Liver (tissue), 9 donors: ENCODE results near the gene ANKRD28. TPM values are rescaled to one million over a fixed set of nuclear protein-coding genes. Genes with fewer than 3 reads are reported as not detected.

Experiments used
- DNase-seq: peaks from one replicate; pipeline ENCODE4 v3.0.0-alpha.2; 2017; ENCODE audit warnings: low spot score
- H3K27ac ChIP-seq, 2 donors: one replicate each; pipeline ENCODE4 v1.7.0; 2013; ENCODE audit warnings: inconsistent platforms in 2 of 2, low read length in 2 of 2, control low read depth in 1 of 2, low read depth in 1 of 2, mild to moderate bottlenecking in 1 of 2
- H3K27me3 ChIP-seq, 4 donors: one replicate each; pipeline versions ENCODE4 v1.6.1 to v1.7.0; 2013; ENCODE audit warnings: low read length in 3 of 4, inconsistent platforms in 1 of 4, mild to moderate bottlenecking in 1 of 4, moderate library complexity in 1 of 4; ENCODE audit not compliant: control insufficient read depth in 4 of 4, insufficient read depth in 4 of 4
- H3K36me3 ChIP-seq, 4 donors: one replicate each; pipeline versions ENCODE4 v1.6.1 to v1.7.0; 2013; ENCODE audit warnings: low read length in 3 of 4, mild to moderate bottlenecking in 3 of 4, low read depth in 1 of 4, moderate library complexity in 1 of 4; ENCODE audit not compliant: control insufficient read depth in 4 of 4, insufficient read depth in 3 of 4
- H3K4me1 ChIP-seq, 4 donors: one replicate each; pipeline versions ENCODE4 v1.6.1 to v1.7.0; 2013; ENCODE audit warnings: low read length in 3 of 4, mild to moderate bottlenecking in 3 of 4, moderate library complexity in 1 of 4; ENCODE audit not compliant: control insufficient read depth in 4 of 4, insufficient read depth in 4 of 4
- H3K4me3 ChIP-seq, 3 donors: one replicate each; pipeline versions ENCODE4 v1.6.1 to v1.7.0; 2013; ENCODE audit warnings: low read length in 3 of 3, control low read depth in 1 of 3, low read depth in 1 of 3, mild to moderate bottlenecking in 1 of 3
- H3K9ac ChIP-seq, 2 donors: one replicate each; pipeline ENCODE4 v1.7.0; 2013; ENCODE audit warnings: low read length in 2 of 2, mild to moderate bottlenecking in 2 of 2, moderate library complexity in 2 of 2, control low read depth in 1 of 2, low read depth in 1 of 2
- H3K9me3 ChIP-seq, 4 donors: one replicate each; pipeline versions ENCODE4 v1.6.1 to v1.7.0; 2013; ENCODE audit warnings: low read length in 3 of 4; ENCODE audit not compliant: control insufficient read depth in 4 of 4
- CTCF ChIP-seq: fragments of 150-350 bp; IDR thresholded peaks from 2 replicates; pipeline ENCODE4 v1.5.1; 2017; ENCODE audit warnings: improper control_type of control experiment, low read depth, low read length; ENCODE audit not compliant: missing input control
- EGR1 ChIP-seq, 2 donors: IDR thresholded peaks; 2 replicates each; pipeline ENCODE4 v1.6.1; 2016 to 2018; ENCODE audit warnings: antibody characterized with exemption in 2 of 2, low read depth in 2 of 2
- FOXA1 ChIP-seq: IDR thresholded peaks from 2 replicates; pipeline ENCODE4 v1.6.1; 2016; ENCODE audit warnings: antibody characterized with exemption
- FOXA2 ChIP-seq: IDR thresholded peaks from 2 replicates; pipeline ENCODE4 v1.6.1; 2016; ENCODE audit warnings: antibody characterized with exemption
- GABPA ChIP-seq, 2 donors: IDR thresholded peaks in 1 of 2; conservative IDR thresholded peaks in 1 of 2; 2 replicates each; pipeline ENCODE4 v1.6.1; 2016; ENCODE audit warnings: antibody characterized with exemption in 2 of 2, mild to moderate bottlenecking in 1 of 2, moderate library complexity in 1 of 2
- HNF4A ChIP-seq, 2 donors: conservative IDR thresholded peaks; 2 replicates each; pipeline ENCODE4 v1.6.1; 2016; ENCODE audit warnings: antibody characterized with exemption in 2 of 2, mild to moderate bottlenecking in 2 of 2
- HNF4G ChIP-seq: IDR thresholded peaks from 2 replicates; pipeline ENCODE4 v1.6.1; 2016; ENCODE audit warnings: antibody characterized with exemption
- JUND ChIP-seq, 2 donors: IDR thresholded peaks; 2 replicates each; pipeline ENCODE4 v1.6.1; 2016; ENCODE audit warnings: antibody characterized with exemption in 2 of 2
- MAX ChIP-seq: IDR thresholded peaks from 2 replicates; pipeline ENCODE4 v1.6.1; 2016; ENCODE audit warnings: antibody characterized with exemption
- NR2F2 ChIP-seq: IDR thresholded peaks from 2 replicates; pipeline ENCODE4 v1.6.1; 2016; ENCODE audit warnings: antibody characterized with exemption
- REST ChIP-seq: IDR thresholded peaks from 2 replicates; pipeline ENCODE4 v1.6.1; 2016; ENCODE audit warnings: antibody characterized with exemption, mild to moderate bottlenecking
- RXRA ChIP-seq, 2 donors: IDR thresholded peaks; 2 replicates each; pipeline ENCODE4 v1.6.1; 2017 to 2018; ENCODE audit warnings: antibody characterized with exemption in 2 of 2, mild to moderate bottlenecking in 1 of 2
- SP1 ChIP-seq: IDR thresholded peaks from 2 replicates; pipeline ENCODE4 v1.6.1; 2018; ENCODE audit warnings: antibody characterized with exemption, mild to moderate bottlenecking
- WGBS: extraction: QIAGEN DNeasy Blood & Tissue Kit; methylation state at CpG from one replicate; pipeline ENCODE4 v1.1.7; 2013; 5-methylcytosine and 5-hydroxymethylcytosine counted together
- polyA plus RNA-seq, 2 donors: library from polyadenylated mRNA; stranded (reverse) in 1 of 2; unstranded in 1 of 2; fragments of 200-250 nt in 1 of 2; fragments of >200 nt in 1 of 2; fragmentation: Nextera tagmentation in 1 of 2; extraction: Ambion mirVana in 1 of 2; gene quantifications; one replicate each; pipeline versions ENCODE4 v1.2.1 to v1.2.3, GENCODE V29; 2013 to 2015
- total RNA-seq, 2 donors: library from RNA; depleted of rRNA; stranded (reverse); fragments of >200 nt; gene quantifications; one replicate each; pipeline ENCODE4 v1.2.3, GENCODE V29; 2014
- TF ChIP-seq, protein P1 (sequence below): IDR thresholded peaks from 2 replicates; pipeline ENCODE4 v1.6.1; 2016; ENCODE audit warnings: antibody characterized with exemption
- TF ChIP-seq, protein P2 (sequence below): IDR thresholded peaks from 2 replicates; pipeline ENCODE4 v1.6.1; 2016; ENCODE audit warnings: antibody characterized with exemption
- donor health status: healthy.
- donor health status: healthy.
- donor health status: healthy.
- donor health status: healthy.
- donor health status: healthy.

Gene ANKRD28
- total and polyA plus RNA-seq, 4 donors, result 9.2 to 39.1 (median 16.8) TPM

DNA sequence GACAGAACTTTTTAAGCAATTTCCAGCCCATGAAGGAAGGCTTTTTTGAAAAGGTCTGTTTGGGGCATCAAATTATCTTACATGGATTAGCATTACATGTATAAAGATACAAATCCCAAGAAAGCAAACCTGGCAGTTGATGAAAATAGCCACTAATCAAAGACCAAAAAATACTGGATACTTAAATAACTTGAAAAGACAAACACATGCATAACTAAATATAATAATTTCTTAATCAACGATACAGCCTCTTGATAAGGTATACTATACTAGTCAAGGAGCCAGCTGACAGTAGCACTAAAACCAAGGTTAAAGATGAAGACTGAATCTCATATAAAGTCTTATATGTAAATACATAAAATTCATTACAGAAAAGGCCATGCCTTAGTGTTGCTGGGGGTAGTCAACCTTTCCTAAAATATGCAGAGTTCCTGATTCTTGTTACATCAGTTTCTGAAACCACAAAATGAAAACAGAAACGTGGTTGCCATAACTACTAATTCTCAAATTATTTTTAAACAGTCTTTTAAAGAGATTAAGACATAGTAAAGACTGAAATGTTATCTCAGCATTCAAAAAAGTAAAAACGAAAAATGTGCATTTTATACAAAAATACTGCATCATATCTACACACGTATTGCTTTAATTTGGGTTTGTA lies 2.0 kb downstream of the ANKRD28 start:
- Histone ChIP-seq H3K9ac (peak overlapping the region in 1 of 2 donors; percentile 51), H3K4me3 (no peak overlapping the region), H3K9me3 (no peaks in the 10 kb centered on the region), H3K4me1 (peaks cover 0 to 43% (median 30%) of the 10 kb centered on the region in 4 donors), H3K27me3 (no peaks in the 10 kb centered on the region), H3K36me3 (no peaks in the 10 kb centered on the region), H3K27ac (no peak overlapping the region)
- TF ChIP-seq SP1 (no peak), REST (no peak), EGR1 (IDR thresholded peaks at IDR 0.05; ENCODE audit: low read depth in 2 of 2) (no peak), FOXA1 (no peak)
- TF ChIP-seq, protein P1, sequence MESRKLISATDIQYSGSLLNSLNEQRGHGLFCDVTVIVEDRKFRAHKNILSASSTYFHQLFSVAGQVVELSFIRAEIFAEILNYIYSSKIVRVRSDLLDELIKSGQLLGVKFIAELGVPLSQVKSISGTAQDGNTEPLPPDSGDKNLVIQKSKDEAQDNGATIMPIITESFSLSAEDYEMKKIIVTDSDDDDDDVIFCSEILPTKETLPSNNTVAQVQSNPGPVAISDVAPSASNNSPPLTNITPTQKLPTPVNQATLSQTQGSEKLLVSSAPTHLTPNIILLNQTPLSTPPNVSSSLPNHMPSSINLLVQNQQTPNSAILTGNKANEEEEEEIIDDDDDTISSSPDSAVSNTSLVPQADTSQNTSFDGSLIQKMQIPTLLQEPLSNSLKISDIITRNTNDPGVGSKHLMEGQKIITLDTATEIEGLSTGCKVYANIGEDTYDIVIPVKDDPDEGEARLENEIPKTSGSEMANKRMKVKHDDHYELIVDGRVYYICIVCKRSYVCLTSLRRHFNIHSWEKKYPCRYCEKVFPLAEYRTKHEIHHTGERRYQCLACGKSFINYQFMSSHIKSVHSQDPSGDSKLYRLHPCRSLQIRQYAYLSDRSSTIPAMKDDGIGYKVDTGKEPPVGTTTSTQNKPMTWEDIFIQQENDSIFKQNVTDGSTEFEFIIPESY, result no peak
- WGBS, result 62% methylated on average over 4 of the region's 4 CpGs
- DNase-seq, result no peak

GRCh38 chr3:15794842-15795650 lies 2.7 kb downstream of the ANKRD28 start:
- Histone ChIP-seq H3K4me1 (peaks cover 0 to 39% (median 27%) of the 10 kb centered on the region in 4 donors), H3K4me3 (no peak overlapping the region), H3K9ac (peak overlapping the region in 1 of 2 donors; percentile 62), H3K9me3 (no peaks in the 10 kb centered on the region), H3K27me3 (no peaks in the 10 kb centered on the region), H3K36me3 (no peaks in the 10 kb centered on the region), H3K27ac (no peak overlapping the region)
- DNase-seq, result no peak
- no peak for TF ChIP-seq HNF4A (conservative IDR thresholded peaks at IDR 0.05)
- no peak for TF ChIP-seq CTCF
- TF ChIP-seq, protein P2, sequence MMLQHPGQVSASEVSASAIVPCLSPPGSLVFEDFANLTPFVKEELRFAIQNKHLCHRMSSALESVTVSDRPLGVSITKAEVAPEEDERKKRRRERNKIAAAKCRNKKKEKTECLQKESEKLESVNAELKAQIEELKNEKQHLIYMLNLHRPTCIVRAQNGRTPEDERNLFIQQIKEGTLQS, result no peak
- no peak for TF ChIP-seq HNF4G
- no peak for TF ChIP-seq FOXA1
- TF ChIP-seq RXRA (IDR thresholded peaks at IDR 0.05), result no peak
- no peak for TF ChIP-seq GABPA (IDR thresholded peaks at IDR 0.05 in 1 of 2, conservative IDR thresholded peaks at IDR 0.05 in 1 of 2)
- TF ChIP-seq MAX, result no peak
- no peak for TF ChIP-seq REST
- no peak for TF ChIP-seq SP1
- no peak for TF ChIP-seq NR2F2
- TF ChIP-seq EGR1 (IDR thresholded peaks at IDR 0.05; ENCODE audit: low read depth in 2 of 2), result no peak
- no peak for TF ChIP-seq JUND (IDR thresholded peaks at IDR 0.05)
- no peak for TF ChIP-seq FOXA2
- 86% methylated on average over 2 of the region's 2 CpGs for WGBS
